ENCODE measurements around the gene SLC2A14. TPM values are rescaled to one million over a fixed set of nuclear protein-coding genes. Genes with fewer than 3 reads are reported as not detected.
"Not testable (repeated sequence)": the region's sequence is repeated elsewhere in the genome, so short reads cannot be mapped to it uniquely, and the experiment has no call there.

The SLC2A14 gene
- polyA plus RNA-seq, 1 donor (not counting 4 experiments of a cell fraction or from before 2014, with no cell fraction given), result 0.51 TPM

DNA sequence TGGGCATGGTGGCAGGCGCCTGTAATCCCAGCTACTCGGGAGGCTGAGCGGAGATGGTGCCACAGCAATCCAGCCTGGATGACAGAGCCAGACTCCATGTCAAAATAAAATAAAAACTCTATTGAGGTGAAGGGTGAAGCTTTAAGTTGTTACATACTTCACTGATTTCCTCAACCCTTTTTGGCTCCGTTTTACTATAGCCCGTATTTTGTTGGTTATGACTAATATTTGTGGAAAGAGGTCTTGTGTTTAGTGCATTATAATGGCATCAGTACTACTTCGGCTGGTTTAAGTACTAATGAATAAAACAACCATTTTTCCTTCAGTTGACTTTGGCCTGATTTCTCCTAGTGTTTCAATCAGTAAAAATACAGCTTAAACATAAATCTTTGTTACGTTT lies 27.0 kb upstream of the SLC2A14 start:
- Histone ChIP-seq H3K9me1 (ENCODE audit: control insufficient read depth, extremely low read depth, insufficient read depth, low read length) (no peaks in the 10 kb centered on the region), H3K36me3 (ENCODE audit: control insufficient read depth in 2 of 2, extremely low read depth in 1 of 2, insufficient read depth in 2 of 2, low read length in 2 of 2) (no peaks in the 10 kb centered on the region), H3K9me3 (ENCODE audit: control insufficient read depth, low read depth, low read length) (no peaks in the 10 kb centered on the region), H3K27ac (ENCODE audit: control insufficient read depth, insufficient read depth, low read length) (no peak overlapping the region), H3K4me3 (ENCODE audit: control insufficient read depth in 2 of 3, extremely low read depth in 1 of 3, insufficient read depth in 2 of 3, low read depth in 1 of 3, low read length in 3 of 3) (no peak overlapping the region), H3K9ac (ENCODE audit: control insufficient read depth, extremely low read depth, insufficient read depth, low read length) (no peak overlapping the region), H3K27me3 (ENCODE audit: control insufficient read depth, extremely low read depth, insufficient read depth, low read length) (no peaks in the 10 kb centered on the region), H3K4me1 (ENCODE audit: control insufficient read depth, extremely low read depth, insufficient read depth, low read length) (no peaks in the 10 kb centered on the region), H4K20me1 (ENCODE audit: control insufficient read depth, extremely low read depth, insufficient read depth, low read length) (no peaks in the 10 kb centered on the region), H2AFZ (ENCODE audit: control insufficient read depth, low read length) (no peak overlapping the region), H3K79me2 (ENCODE audit: control insufficient read depth, insufficient read depth, low read length) (no peaks in the 10 kb centered on the region), H3K4me2 (ENCODE audit: control insufficient read depth, extremely low read depth, insufficient read depth, low read depth, low read length) (no peak overlapping the region)
- FAIRE-seq (no peak), DNase-seq (ENCODE audit: low read depth, low spot score) (no peak)
- TF ChIP-seq EZH2 (IDR thresholded peaks at IDR 0.05; ENCODE audit: low read length) (no peak), CTCF (optimal IDR thresholded peaks at IDR 0.05 in 1 of 3, IDR thresholded peaks at IDR 0.05 in 1 of 3, conservative IDR thresholded peaks at IDR 0.05 in 1 of 3; ENCODE audit: extremely low read depth in 1 of 3, insufficient read depth in 2 of 3, low read length in 3 of 3) (no peak)
- dilution Hi-C loops (cut with MboI; ENCODE audit: extremely low pct_ligation_motif_present, low sequenced_read_pairs), result no loop called here

- H3K27ac ChIP-seq (ENCODE audit: control insufficient read depth, insufficient read depth, low read length); FAIRE-seq; H3K4me3 ChIP-seq (ENCODE audit: control insufficient read depth in 2 of 3, extremely low read depth in 1 of 3, insufficient read depth in 2 of 3, low read depth in 1 of 3, low read length in 3 of 3); H2AFZ ChIP-seq (ENCODE audit: control insufficient read depth, low read length); H4K20me1 ChIP-seq (ENCODE audit: control insufficient read depth, extremely low read depth, insufficient read depth, low read length); H3K36me3 ChIP-seq (ENCODE audit: control insufficient read depth in 2 of 2, extremely low read depth in 1 of 2, insufficient read depth in 2 of 2, low read length in 2 of 2); H3K9me1 ChIP-seq (ENCODE audit: control insufficient read depth, extremely low read depth, insufficient read depth, low read length); dilution Hi-C loops (cut with MboI; ENCODE audit: extremely low pct_ligation_motif_present, low sequenced_read_pairs); H3K79me2 ChIP-seq (ENCODE audit: control insufficient read depth, insufficient read depth, low read length); H3K9me3 ChIP-seq (ENCODE audit: control insufficient read depth, low read depth, low read length); H3K4me1 ChIP-seq (ENCODE audit: control insufficient read depth, extremely low read depth, insufficient read depth, low read length); H3K27me3 ChIP-seq (ENCODE audit: control insufficient read depth, extremely low read depth, insufficient read depth, low read length); DNase-seq (ENCODE audit: low read depth, low spot score); H3K9ac ChIP-seq (ENCODE audit: control insufficient read depth, extremely low read depth, insufficient read depth, low read length); H3K4me2 ChIP-seq (ENCODE audit: control insufficient read depth, extremely low read depth, insufficient read depth, low read depth, low read length): not testable (repeated sequence)
Observed at GRCh38 chr12:7896726-7897125, 24.0 kb upstream of the SLC2A14 start.
